H1 (cell line): ENCODE measurements around the gene HTR3E. TPM values are rescaled to one million over a fixed set of nuclear protein-coding genes. Genes with fewer than 3 reads are reported as not detected.

Source experiments
- JUND ChIP-seq: IDR thresholded peaks from 2 replicates; pipeline ENCODE4 v1.6.1; 2011; ENCODE audit warnings: mild to moderate bottlenecking, improper control_type of control experiment, low read length
- polyA plus RNA-seq, 7 experiments: library from polyadenylated mRNA; depleted of rRNA in 3 of 7; stranded (reverse) in 5 of 7; unstranded in 2 of 7; fragments of >200 nt in 5 of 7; fragments of 200-250 nt in 2 of 7; gene quantifications; 1 replicate in 5 of 7; 2 replicates in 1 of 7; 4 replicates in 1 of 7; pipeline versions ENCODE4 v1.2.1 to v1.2.3, GENCODE V29; 2011 to 2013; ENCODE audit warnings: missing spikeins in 2 of 7, mixed read lengths in 2 of 7
- total RNA-seq: library from RNA; stranded (reverse); fragmentation: NEBNext Ultra II Directional; extraction: Animal tissue kit (Norgen Biotek cat#: 25700); gene quantifications from 2 replicates; pipeline ENCODE4 v1.2.1, GENCODE V29; 2021

Gene HTR3E
- total and polyA plus RNA-seq, 2 of the 8 experiments (the other 6 are each of a cell fraction or from before 2014, with no cell fraction given), result not detected

DNA sequence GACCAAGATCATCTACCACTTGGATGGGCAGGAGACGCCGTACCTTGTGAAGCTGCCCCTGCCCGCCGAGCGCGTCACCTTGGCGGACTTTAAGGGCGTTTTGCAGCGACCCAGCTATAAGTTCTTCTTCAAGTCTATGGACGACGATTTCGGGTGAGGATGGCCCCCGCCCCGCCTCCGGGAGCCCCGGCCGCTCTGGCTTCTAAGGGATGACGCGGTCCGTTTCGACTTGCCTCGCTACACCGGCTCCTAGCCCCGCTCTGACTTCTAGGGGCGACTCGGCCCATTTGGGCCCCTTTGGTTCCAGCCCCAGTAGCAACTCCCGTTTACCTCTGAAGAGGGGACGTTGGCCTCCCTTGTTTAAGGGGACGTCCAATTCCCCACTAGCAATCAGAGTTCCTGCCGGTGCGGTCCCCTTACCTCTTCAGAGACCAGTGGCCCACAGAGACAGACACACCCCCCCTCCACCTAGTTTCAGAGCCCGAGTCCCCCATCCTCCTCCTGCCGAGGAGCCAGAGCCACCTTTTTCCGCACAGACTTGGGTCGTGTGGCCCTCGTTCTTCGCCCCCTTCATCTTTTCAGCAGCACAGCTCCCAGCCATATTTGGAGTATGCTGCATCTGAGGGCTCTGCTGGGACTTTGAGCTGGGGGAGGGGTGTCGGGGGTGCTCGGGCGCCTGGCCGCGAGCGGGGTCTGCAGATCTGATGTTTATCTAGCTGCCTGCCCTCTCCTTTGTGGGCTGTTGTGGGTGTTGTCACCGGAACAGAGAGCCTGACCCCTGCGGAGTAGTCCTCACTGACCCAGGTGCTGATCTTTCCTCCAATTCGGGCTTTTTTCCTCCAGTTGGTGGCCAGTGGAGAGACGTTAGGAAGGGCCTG lies 59.0 kb downstream of the HTR3E start (continued):
- TF ChIP-seq JUND, result no peak
